ENCODE results near the gene EFCAB11. TPM values are rescaled to one million over a fixed set of nuclear protein-coding genes. Genes with fewer than 3 reads are reported as not detected.
A peak's percentile ranks its signal among the peaks of the same experiment; 100 is the strongest.

Gene EFCAB11
- polyA plus RNA-seq, 3 donors = 2.0 to 4.3 (median 2.1) TPM

DNA sequence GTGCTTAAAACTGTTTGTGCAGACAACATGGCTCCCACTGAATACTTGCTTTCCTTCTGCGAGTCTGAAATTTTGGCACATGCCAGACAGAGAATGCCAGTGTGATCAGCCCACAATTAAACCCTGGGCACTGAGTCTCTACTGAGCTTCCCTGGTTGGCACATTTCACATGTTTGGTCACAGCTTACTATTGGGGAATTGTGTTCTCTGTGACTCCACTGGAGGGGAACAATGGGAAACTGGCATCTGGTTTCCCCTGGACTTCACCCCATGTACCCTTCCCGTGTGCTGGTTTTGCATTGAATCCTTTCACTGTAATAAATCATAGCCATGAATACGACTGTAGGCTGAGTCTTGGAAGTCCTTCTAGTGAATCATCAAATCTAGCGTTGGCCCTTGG, 64.9 kb downstream of the EFCAB11 start:
- TF ChIP-seq CTCF (IDR thresholded peaks at IDR 0.05) = no peak
- Mint-ChIP-seq H3K36me3 (no peaks in the 10 kb centered on the region), H3K4me1 (no peaks in the 10 kb centered on the region), H3K9me3 (peaks cover 3 to 14% (median 9%) of the 10 kb centered on the region in 7 donors), H3K27ac (peak overlapping the region in 1 of 7 donors; percentile 45), H3K4me3 (no peak overlapping the region), H3K27me3 (ENCODE audit: low read depth in 3 of 3) (no peaks in the 10 kb centered on the region)
- H3K36me3 ChIP-seq (replicated peaks in 1 of 2; ENCODE audit: control insufficient read depth in 1 of 2, insufficient read depth in 2 of 2, low read length in 2 of 2) = no peaks in the 10 kb centered on the region
- no peaks in the 10 kb centered on the region for H4K20me1 ChIP-seq (ENCODE audit: insufficient read depth, low read length)
- peaks cover 9 to 19% of the 10 kb centered on the region in 2 donors for H3K9me3 ChIP-seq (replicated peaks in 1 of 2; ENCODE audit: control insufficient read depth in 1 of 2, insufficient read depth in 1 of 2, low read length in 2 of 2)
- H3K9ac ChIP-seq (ENCODE audit: insufficient read depth, low read length, poor library complexity, severe bottlenecking) = no peak overlapping the region
- H3K4me1 ChIP-seq (ENCODE audit: control insufficient read depth in 1 of 2, insufficient read depth in 2 of 2, low read length in 2 of 2) = no peaks in the 10 kb centered on the region
- no peaks in the 10 kb centered on the region for H3K27me3 ChIP-seq (ENCODE audit: control insufficient read depth in 2 of 2, insufficient read depth in 2 of 2, low read length in 2 of 2)
- intact Hi-C loops (cut with micrococcal nuclease) = no loop called here
- 100% methylated on average over 2 of the region's 4 CpGs for WGBS (ENCODE audit: insufficient coverage)
- no peak overlapping the region for H3K4me3 ChIP-seq (replicated peaks in 1 of 3; ENCODE audit: low read depth in 2 of 3, low read length in 3 of 3)
- no peak overlapping the region for H3K4me2 ChIP-seq (replicated peaks; ENCODE audit: extremely low read depth, low read length, poor library complexity, severe bottlenecking)
- H2AFZ ChIP-seq (ENCODE audit: insufficient read depth, low read depth, low read length, poor library complexity, severe bottlenecking) = no peak overlapping the region
- H3K79me2 ChIP-seq (ENCODE audit: insufficient read depth, low read length) = no peaks in the 10 kb centered on the region
- no peak overlapping the region for H3K27ac ChIP-seq (ENCODE audit: low read depth in 1 of 2, low read length in 2 of 2)
- DNase-seq = no peak

DNA sequence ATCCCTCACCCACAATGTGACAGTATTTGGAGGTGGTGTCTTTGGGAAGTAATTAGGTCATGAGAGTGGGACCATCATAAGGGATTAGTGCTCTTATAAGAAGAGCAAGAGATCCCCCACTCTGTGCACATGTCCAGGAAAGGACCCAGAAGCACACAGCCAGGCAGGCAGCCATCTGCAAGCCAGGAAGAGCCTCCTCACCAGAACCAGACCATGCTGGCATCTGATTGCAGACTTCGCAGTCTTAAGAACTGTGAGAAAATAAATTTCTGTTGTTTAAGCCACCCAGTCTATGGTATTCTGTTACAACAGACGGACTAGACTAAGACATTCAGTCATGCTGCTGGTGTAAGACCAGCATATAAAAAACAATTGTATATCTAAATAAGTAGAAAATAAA, 69.8 kb downstream of the EFCAB11 start:
- H3K9ac ChIP-seq (ENCODE audit: insufficient read depth, low read length, poor library complexity, severe bottlenecking) = no peak overlapping the region
- TF ChIP-seq CTCF (IDR thresholded peaks at IDR 0.05) = no peak
- Mint-ChIP-seq H3K36me3 (no peaks in the 10 kb centered on the region), H3K4me1 (no peaks in the 10 kb centered on the region), H3K27ac (no peak overlapping the region), H3K27me3 (ENCODE audit: low read depth in 3 of 3) (no peaks in the 10 kb centered on the region), H3K9me3 (peaks cover 0 to 3% (median 0%) of the 10 kb centered on the region in 7 donors), H3K4me3 (no peak overlapping the region)
- H2AFZ ChIP-seq (ENCODE audit: insufficient read depth, low read depth, low read length, poor library complexity, severe bottlenecking) = no peak overlapping the region
- H3K79me2 ChIP-seq (ENCODE audit: insufficient read depth, low read length) = no peaks in the 10 kb centered on the region
- no peaks in the 10 kb centered on the region for H3K9me3 ChIP-seq (replicated peaks in 1 of 2; ENCODE audit: control insufficient read depth in 1 of 2, insufficient read depth in 1 of 2, low read length in 2 of 2)
- intact Hi-C loops (cut with micrococcal nuclease) = no loop called here
- no peaks in the 10 kb centered on the region for H3K36me3 ChIP-seq (replicated peaks in 1 of 2; ENCODE audit: control insufficient read depth in 1 of 2, insufficient read depth in 2 of 2, low read length in 2 of 2)
- 100% methylated on average over 1 of the region's 2 CpGs for WGBS (ENCODE audit: insufficient coverage)
- no peak overlapping the region for H3K4me3 ChIP-seq (replicated peaks in 1 of 3; ENCODE audit: low read depth in 2 of 3, low read length in 3 of 3)
- no peak for DNase-seq
- no peaks in the 10 kb centered on the region for H3K27me3 ChIP-seq (ENCODE audit: control insufficient read depth in 2 of 2, insufficient read depth in 2 of 2, low read length in 2 of 2)
- no peaks in the 10 kb centered on the region for H4K20me1 ChIP-seq (ENCODE audit: insufficient read depth, low read length)
- no peak overlapping the region for H3K4me2 ChIP-seq (replicated peaks; ENCODE audit: extremely low read depth, low read length, poor library complexity, severe bottlenecking)
- no peak overlapping the region for H3K27ac ChIP-seq (ENCODE audit: low read depth in 1 of 2, low read length in 2 of 2)
- no peaks in the 10 kb centered on the region for H3K4me1 ChIP-seq (ENCODE audit: control insufficient read depth in 1 of 2, insufficient read depth in 2 of 2, low read length in 2 of 2)
